GM18499 (cell line): ENCODE data around the gene CNDP1.
"Not testable (repeated sequence)": the region's sequence is repeated elsewhere in the genome, so short reads cannot be mapped to it uniquely, and the experiment has no call there.

Source experiments
- ATAC-seq: cut with Tn5 transposase; IDR thresholded peaks from one replicate; pipeline ENCODE4 v1.9.1; 2021; ENCODE audit warnings: moderate number of reproducible peaks; ENCODE audit not compliant: insufficient read depth, unreplicated experiment

CNDP1 gene

GRCh38 chr18:74534150-74534969 is at the start of gene CNDP1:
CNDP1 (plus strand) TSS chr18:74534500; CDS start chr18:74534668, 168 bp downstream.
- no peak for ATAC-seq

GRCh38 chr18:74486119-74486849 is 48.0 kb upstream of the CNDP1 start:
- no peak for ATAC-seq

DNA sequence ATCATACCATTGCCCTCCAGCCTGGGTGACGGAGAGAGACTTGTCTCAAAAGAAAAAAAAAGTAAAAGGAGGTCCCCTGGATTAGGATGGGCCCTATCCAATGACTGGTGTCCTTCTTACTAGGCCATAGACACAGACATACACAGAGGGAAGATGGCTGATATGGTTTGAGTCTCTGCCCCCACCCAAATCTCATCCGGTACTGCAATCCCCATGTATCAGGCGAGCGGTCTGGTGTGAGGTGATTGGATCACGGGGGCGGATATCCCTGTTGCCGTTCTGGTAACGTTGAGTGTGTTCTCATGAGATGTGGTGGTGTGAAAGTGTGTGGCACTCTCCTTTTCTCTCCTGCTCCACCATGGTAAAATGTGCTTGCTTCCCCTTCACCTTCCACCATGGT is 45.9 kb upstream of the CNDP1 start:
- ATAC-seq, result no peak

GRCh38 chr18:74488864-74489263 is 45.4 kb upstream of the CNDP1 start:
- ATAC-seq, result no peak

- ATAC-seq, result no peak
Observed at GRCh38 chr18:74489676-74490075, 44.6 kb upstream of the CNDP1 start.

- ATAC-seq, result no peak
Observed at GRCh38 chr18:74492259-74492658, 42.0 kb upstream of the CNDP1 start.

- peak; percentile 28 for ATAC-seq
Observed at GRCh38 chr18:74493689-74494088, 40.6 kb upstream of the CNDP1 start.

- no peak for ATAC-seq
Observed at GRCh38 chr18:74494514-74494913, 39.8 kb upstream of the CNDP1 start.

DNA sequence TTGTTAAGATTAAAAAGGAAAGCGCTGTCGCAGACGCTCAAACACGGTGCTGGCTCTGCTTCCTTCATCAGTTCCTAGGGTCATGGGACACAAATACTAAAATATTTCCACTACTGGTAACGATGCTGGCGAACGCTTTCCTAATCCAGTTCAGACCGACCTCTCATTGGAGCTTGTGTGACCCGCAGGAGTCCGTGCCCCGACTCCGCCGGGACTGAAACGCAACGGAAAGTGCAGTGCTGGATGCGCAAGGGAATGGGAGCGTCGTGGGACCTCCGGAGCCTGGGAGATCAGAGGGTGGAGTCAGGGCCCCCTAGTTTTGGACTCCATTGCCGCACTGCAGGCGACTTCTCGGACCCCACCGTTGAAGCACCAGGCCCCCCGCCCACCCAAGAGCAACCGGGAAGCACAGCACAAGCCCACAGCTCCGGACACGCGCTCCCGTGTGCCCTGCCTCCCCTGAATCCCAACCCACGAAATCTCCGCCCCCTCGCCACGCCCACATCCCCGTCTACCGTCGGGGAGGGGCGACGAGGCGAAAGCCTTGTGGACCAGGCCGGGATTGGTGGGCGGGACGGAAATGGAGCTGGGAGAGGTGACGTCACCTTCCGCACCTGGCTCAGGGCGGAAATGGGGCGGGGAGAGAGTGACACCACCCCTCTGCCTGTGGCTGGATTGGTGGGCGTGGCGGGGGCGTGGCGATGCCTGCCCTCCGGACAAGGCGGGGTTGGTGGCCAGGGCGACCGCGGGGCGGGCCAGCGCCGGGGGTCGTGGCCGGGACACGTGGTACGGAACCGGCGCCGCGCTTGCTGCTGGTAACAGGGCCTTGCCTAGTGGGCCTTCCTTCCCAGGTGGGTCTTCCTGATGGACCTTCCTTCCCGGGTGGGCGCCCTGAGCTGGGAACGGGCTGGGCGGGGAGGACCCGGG is 38.5 kb upstream of the CNDP1 start, which contains the start of gene CNDP2:
Gene CNDP2 (plus strand): TSS at position 783 of the 927 bp plus-strand sequence. CDS start 3,611 bp downstream, outside the sequence.
- peak; percentile 46 for ATAC-seq

GRCh38 chr18:74496508-74497323 is 37.6 kb upstream of the CNDP1 start:
- peak; percentile 4 for ATAC-seq

DNA sequence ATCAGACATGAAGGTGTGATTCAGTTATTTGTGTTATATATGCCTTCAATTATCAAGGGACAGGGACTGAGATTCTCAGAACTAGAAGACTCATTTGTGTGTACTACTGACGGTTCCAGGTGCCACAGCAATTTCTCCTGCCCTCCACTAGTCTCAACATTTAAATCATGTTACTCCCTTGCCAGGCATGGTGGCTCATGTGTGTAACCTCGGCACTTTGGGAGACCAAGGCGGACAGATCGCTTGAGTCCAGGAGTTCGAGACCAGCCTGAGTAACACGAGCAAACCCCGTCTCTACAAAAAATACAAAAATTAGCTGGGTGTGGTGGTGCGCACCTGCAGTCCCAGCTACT is 37.0 kb upstream of the CNDP1 start:
- ATAC-seq, result no peak

DNA sequence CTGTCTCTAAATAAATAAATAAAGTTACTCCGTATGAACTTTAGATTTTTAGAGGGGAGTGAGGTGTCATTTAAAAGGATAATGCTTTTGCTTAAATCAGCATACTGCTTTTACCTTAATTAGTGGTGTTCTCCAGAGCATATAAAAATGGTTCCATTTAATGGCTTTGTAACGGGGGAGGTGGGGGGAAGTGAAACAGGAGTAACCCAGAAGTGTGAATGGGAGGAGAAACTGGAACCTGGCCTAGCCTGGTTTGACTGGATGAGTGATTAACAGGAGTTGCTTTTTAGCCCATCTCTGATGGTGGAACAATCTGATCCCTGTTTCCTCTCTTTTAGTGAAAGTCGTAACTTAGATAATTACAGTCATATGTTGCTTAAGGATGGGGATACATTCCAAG is 36.5 kb upstream of the CNDP1 start:
- no peak for ATAC-seq

DNA sequence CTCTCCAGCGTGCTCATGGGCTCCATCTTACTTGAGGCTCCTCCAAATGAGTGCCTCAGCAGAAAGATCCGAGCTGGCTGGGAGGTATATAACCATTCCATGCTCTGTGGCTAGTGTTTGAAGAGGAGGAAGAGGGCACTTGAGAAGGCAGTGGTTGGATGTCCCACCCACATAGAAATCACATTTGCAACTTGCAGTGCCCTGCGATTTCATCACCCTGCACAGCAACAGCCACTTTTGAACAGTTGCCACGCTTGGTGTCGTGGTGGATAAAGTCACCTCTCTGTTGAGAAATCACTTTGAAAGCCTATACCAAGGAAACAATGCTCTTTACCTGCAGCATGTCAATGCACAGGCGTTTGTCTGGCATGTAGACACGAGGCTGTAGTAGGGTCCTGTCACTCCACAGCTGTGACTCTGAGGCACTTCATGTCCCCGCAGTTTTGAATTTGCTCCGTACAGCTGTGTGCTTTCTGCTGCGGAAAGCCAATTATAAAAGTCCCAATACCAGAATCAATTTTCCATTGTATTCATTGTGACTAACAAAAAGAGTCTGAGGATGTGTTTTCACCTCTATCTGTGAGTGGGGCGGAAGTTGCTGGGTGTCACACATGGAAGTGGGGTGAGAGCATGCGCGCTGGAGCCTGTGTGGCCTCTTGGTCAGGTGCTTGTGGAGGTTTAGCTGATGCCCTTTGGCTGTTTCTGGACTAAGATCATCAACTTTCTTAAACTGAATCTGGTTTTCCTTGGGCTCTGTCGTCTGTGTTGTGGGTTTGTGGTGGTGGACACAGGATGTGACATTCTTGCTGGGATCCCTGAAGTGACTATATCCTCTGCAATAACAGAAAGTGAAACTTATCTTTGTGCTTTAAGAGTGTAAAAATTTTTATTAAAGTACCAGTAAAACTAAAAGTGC is 35.3 kb upstream of the CNDP1 start:
- ATAC-seq, result peak; percentile 27

DNA sequence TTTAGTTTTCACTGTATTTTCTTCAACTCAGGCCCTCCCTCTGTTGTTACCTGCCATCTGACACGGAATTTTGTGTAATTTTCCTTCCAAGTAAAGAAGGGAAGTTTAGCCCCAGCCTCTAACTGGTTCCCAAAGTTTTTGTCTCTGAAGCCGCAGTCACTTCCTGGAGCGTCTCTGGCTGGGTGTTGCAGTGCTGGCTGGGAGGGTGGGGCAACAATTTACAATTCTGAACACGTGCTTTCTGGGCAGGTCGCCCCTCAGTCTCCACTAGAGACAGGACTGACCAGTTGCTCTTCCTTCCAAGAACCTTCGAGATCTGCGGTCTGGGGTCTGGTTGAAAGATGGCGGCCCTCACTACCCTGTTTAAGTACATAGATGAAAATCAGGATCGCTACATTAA is 34.7 kb upstream of the CNDP1 start:
- ATAC-seq, result no peak

DNA sequence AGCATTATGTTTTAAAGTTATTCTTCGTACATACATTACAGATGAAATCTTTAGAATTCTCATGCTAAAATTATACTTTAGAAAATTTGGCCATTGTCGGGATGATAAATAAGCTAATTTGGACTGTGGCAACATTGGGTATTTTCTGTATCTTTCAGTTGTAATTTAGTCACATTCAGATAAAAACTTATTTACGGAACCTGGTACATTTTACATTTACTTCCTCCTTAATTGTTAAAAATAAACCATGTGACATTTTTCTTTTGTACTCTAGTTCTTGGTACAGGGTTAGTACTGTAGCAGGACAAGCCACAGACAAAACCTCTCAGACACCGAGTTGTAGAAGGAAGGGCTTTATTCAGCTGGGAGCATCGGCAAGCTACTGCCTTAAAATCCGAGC is 33.9 kb upstream of the CNDP1 start:
- ATAC-seq, result no peak

GRCh38 chr18:74500774-74501173 is 33.5 kb upstream of the CNDP1 start:
- ATAC-seq, result not testable (repeated sequence)

- no peak for ATAC-seq
Observed at GRCh38 chr18:74501386-74501785, 32.9 kb upstream of the CNDP1 start.

GRCh38 chr18:74503137-74503536 is 31.2 kb upstream of the CNDP1 start:
- ATAC-seq, result no peak

- no peak for ATAC-seq
Observed at GRCh38 chr18:74505776-74506175, 28.5 kb upstream of the CNDP1 start.
